NT2/D1 (cell line): Measurements from ENCODE around the gene IBSP.

Experiments used
- SUZ12 ChIP-seq: IDR thresholded peaks from 2 replicates; pipeline ENCODE4 v1.6.1; 2011; ENCODE audit not compliant: insufficient read length, insufficient read depth; ENCODE audit errors: extremely low read depth
- YY1 ChIP-seq: IDR thresholded peaks from 2 replicates; pipeline ENCODE4 v1.6.1; 2011; ENCODE audit not compliant: insufficient read length, insufficient read depth
- ZNF274 ChIP-seq: IDR thresholded peaks from 2 replicates; pipeline ENCODE4 v1.6.1; 2011; ENCODE audit warnings: mild to moderate bottlenecking, low read depth, low read length

- no peak for TF ChIP-seq SUZ12
- no peak for TF ChIP-seq ZNF274
- TF ChIP-seq YY1 = no peak
These were observed 37.0 kb upstream of the IBSP start for GRCh38 chr4:87762311-87762710.
